ENCODE measurements around the gene GAK.
"Not testable (repeated sequence)": the region's sequence is repeated elsewhere in the genome, so short reads cannot be mapped to it uniquely, and the experiment has no call there.

The GAK gene

DNA sequence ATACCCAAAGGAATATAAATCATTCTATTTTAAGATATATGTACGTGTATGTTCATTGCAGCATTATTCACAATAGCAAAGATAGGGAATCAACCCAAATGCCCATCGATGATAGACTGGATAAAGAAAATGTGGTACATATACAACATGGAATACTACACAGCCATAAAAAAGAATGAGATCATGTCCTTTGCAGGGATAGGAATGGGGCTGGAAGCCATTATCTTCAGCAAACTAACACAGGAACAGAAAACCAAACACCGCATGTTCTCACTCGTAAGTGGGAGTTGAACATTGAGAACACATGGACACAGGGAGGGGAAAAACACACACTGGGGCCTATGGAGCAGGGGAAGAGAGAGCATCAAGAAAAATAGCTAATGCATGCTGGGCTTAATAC is 125.1 kb downstream of the GAK start:
- not testable (repeated sequence) for DNase-seq

DNA sequence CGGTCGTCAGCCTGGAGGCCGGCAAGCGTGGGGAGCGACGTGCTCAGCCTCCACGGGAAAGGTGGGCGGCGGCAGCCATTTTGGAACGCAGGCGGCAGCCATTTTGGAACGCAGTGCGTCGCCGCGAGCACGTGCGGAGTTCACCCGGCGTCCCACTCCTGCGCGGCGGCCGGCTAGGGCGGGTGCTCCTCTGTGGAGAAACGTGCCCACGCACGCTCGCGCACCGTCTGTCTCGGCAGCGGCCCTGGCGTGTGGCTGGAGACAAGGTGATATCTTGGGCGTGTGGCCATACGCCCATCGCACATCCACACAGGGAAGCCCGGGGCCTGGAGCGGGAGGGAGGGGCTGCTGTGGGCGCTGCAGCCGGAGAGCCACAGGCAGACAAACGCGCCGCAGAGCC is 127.3 kb downstream of the GAK start:
- DNase-seq = no peak

DNA sequence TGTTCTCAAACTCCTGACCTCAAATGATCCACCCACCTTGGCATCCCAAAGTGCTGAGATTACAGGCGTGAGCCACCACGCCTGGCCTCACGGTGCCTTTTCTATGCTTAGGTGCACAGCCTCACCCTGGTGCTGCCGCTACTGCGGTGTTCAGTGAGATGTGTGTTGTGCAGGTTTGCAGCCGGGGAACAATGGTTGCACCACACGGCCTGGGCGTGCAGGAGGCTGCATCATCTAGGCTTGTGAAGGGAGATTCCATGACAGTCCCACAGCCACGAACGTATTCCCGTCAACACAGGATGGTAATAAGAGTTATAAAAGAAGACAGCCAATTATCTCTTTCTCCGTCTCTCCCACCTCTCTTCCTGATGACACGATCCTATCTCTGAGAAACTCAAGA is 128.2 kb downstream of the GAK start:
- DNase-seq = no peak

DNA sequence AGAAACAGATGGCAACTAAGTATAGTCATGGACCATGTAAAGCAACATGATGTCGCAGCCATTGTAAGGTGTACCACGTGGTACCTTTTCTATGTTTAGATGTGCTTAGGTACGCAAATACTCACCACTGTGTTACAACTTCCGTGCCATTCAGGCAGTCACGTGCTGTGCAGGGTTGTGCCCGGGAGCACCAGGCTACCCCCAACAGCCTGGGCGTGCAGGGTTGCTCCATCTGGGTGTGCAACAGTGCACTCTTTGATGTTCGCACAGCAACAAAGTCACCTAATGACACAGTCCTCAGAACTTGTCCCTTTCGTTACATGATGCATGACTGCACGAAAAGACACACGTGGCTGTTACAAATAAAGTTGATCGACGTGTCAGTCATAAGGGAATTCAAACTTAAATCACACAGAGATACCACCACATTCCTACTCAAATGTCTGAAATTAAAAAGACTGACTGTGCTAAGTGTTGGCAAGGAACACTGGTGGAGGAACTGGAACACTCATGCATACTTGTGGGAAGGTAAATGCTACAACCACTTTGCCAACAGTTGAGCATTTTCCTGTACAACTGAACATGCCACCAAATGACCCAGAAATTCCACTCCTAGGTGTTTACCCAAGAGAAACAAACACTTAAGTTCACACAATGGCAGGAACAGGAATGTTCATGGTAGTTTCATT is 130.5 kb downstream of the GAK start:
- no peak for DNase-seq

Measured in CD4-positive, alpha-beta T cell treated with Interleukin-21 for 1 hour (primary cell).